ENCODE results near the gene GRK5.

GRK5 gene

GRCh38 chr10:119318411-119319160, 111.2 kb downstream of the GRK5 start:
- no peak for DNase-seq (ENCODE audit: low spot score)

- DNase-seq (ENCODE audit: low spot score) = no peak
These were observed 112.0 kb downstream of the GRK5 start for GRCh38 chr10:119319161-119319919.

GRCh38 chr10:119319920-119320258, 112.5 kb downstream of the GRK5 start:
- no peak for DNase-seq (ENCODE audit: low spot score)

GRCh38 chr10:119320981-119321380, 113.6 kb downstream of the GRK5 start:
- DNase-seq (ENCODE audit: low spot score) = no peak

GRCh38 chr10:119323085-119324016, 116.0 kb downstream of the GRK5 start:
- DNase-seq (ENCODE audit: low spot score) = no peak

- no peak for DNase-seq (ENCODE audit: low spot score)
These were observed 117.8 kb downstream of the GRK5 start for GRCh38 chr10:119325131-119325530.

GRCh38 chr10:119326167-119326566, 118.8 kb downstream of the GRK5 start:
- DNase-seq (ENCODE audit: low spot score) = no peak

- no peak for DNase-seq (ENCODE audit: low spot score)
These were observed 119.8 kb downstream of the GRK5 start for GRCh38 chr10:119327096-119327745.

- DNase-seq (ENCODE audit: low spot score) = no peak
These were observed 120.9 kb downstream of the GRK5 start for GRCh38 chr10:119328223-119328622.

- DNase-seq (ENCODE audit: low spot score) = no peak
These were observed 123.0 kb downstream of the GRK5 start for GRCh38 chr10:119330342-119330741.

- no peak for DNase-seq (ENCODE audit: low spot score)
These were observed 123.7 kb downstream of the GRK5 start for GRCh38 chr10:119331061-119331460.

- DNase-seq (ENCODE audit: low spot score) = no peak
These were observed 125.9 kb downstream of the GRK5 start for GRCh38 chr10:119333146-119333792.

- DNase-seq (ENCODE audit: low spot score) = no peak
These were observed 128.4 kb downstream of the GRK5 start for GRCh38 chr10:119335671-119336353.

- DNase-seq (ENCODE audit: low spot score) = no peak
These were observed 129.2 kb downstream of the GRK5 start for GRCh38 chr10:119336599-119336998.

GRCh38 chr10:119337223-119337622, 129.9 kb downstream of the GRK5 start:
- no peak for DNase-seq (ENCODE audit: low spot score)

GRCh38 chr10:119337796-119338432, 130.5 kb downstream of the GRK5 start:
- DNase-seq (ENCODE audit: low spot score) = no peak

- no peak for DNase-seq (ENCODE audit: low spot score)
These were observed 131.7 kb downstream of the GRK5 start for GRCh38 chr10:119339109-119339508.

- DNase-seq (ENCODE audit: low spot score) = no peak
These were observed 133.6 kb downstream of the GRK5 start for GRCh38 chr10:119340893-119341458.

GRCh38 chr10:119341459-119342301, 134.3 kb downstream of the GRK5 start:
- no peak for DNase-seq (ENCODE audit: low spot score)
